Measurements from ENCODE around the gene CHN2.
A peak's percentile ranks its signal among the peaks of the same experiment; 100 is the strongest.
"Not testable (repeated sequence)": the region's sequence is repeated elsewhere in the genome, so short reads cannot be mapped to it uniquely, and the experiment has no call there.

The CHN2 gene

GRCh38 chr7:29510028-29510427 is 315.5 kb downstream of the CHN2 start:
- no peak for DNase-seq

- DNase-seq: no peak
These were observed 316.8 kb downstream of the CHN2 start for GRCh38 chr7:29511337-29511736.

- DNase-seq: no peak
These were observed 317.3 kb downstream of the CHN2 start for GRCh38 chr7:29511851-29512250.

- no peak for DNase-seq
These were observed 321.9 kb downstream of the CHN2 start for GRCh38 chr7:29516491-29516890.

- peak; percentile 62 for DNase-seq
These were observed 324.0 kb downstream of the CHN2 start for GRCh38 chr7:29518616-29519015.

GRCh38 chr7:29523728-29524127 is 329.2 kb downstream of the CHN2 start:
- no peak for DNase-seq

GRCh38 chr7:29527505-29528108 is 333.0 kb downstream of the CHN2 start:
- no peak for DNase-seq

- DNase-seq: not testable (repeated sequence)
These were observed 334.0 kb downstream of the CHN2 start for GRCh38 chr7:29528526-29528925.

All from fibroblast of skin of back (primary cell).